HEK293 (cell line): ENCODE measurements around the gene ALOX15.

ENCODE experiments used
- KLF1 ChIP-seq: fragments of 450-650 bp; formaldehyde crosslinking; IDR thresholded peaks from 2 replicates; pipeline ENCODE4 v1.5.1; 2016; ENCODE audit warnings: missing biosample characterization, missing genetic modification characterization
- KLF16 ChIP-seq: fragments of 450-650 bp; formaldehyde crosslinking; IDR thresholded peaks from 2 replicates; pipeline ENCODE4 v1.5.1; 2017; ENCODE audit warnings: missing biosample characterization, missing genetic modification characterization
- ZFP3 ChIP-seq: fragments of 450-650 bp; formaldehyde crosslinking; IDR thresholded peaks from 2 replicates; pipeline ENCODE4 v1.5.1; 2016; ENCODE audit warnings: low read depth, missing biosample characterization, missing genetic modification characterization
- ZIC2 ChIP-seq: fragments of 450-650 bp; formaldehyde crosslinking; IDR thresholded peaks from 2 replicates; pipeline ENCODE4 v1.5.1; 2016; ENCODE audit warnings: missing biosample characterization, missing genetic modification characterization
- ZNF600 ChIP-seq: fragments of 450-650 bp; formaldehyde crosslinking; IDR thresholded peaks from 2 replicates; pipeline ENCODE4 v1.5.1; 2016; ENCODE audit warnings: missing biosample characterization, missing genetic modification characterization
- TF ChIP-seq, protein P1 (sequence below): fragments of 450-650 bp; formaldehyde crosslinking; conservative IDR thresholded peaks from 2 replicates; pipeline ENCODE4 v1.5.1; 2016; ENCODE audit warnings: low read depth, missing biosample characterization, missing genetic modification characterization
- TF ChIP-seq, protein P2 (sequence below): fragments of 450-650 bp; formaldehyde crosslinking; IDR thresholded peaks from 2 replicates; pipeline ENCODE4 v1.5.1; 2016; ENCODE audit warnings: missing biosample characterization, missing genetic modification characterization

DNA sequence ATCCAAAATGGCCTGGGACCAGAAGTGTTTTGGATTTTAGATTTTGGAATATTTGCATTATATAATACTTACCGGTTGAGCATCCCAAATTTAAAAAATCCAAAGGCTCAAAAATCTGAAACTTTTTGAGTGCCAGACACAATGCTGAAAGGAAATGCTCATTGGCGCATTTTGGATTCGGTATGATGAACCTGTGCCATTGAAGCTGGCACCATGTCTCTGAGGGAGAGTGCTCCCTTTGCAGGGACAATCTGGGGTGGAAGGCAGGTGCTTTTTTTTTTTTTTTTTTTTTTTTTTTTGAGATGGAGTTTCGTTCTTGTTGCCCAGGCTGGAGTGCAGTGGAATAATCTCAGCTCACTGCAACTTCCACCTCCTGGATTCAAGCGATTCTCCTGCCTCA is 39.4 kb downstream of the ALOX15 start:
- TF ChIP-seq ZIC2 (tag by site-specific recombination) (no peak), KLF16 (tag by site-specific recombination) (no peak), ZNF600 (tag by site-specific recombination) (no peak), KLF1 (tag by site-specific recombination) (no peak), ZFP3 (no peak)
- TF ChIP-seq, protein P1, sequence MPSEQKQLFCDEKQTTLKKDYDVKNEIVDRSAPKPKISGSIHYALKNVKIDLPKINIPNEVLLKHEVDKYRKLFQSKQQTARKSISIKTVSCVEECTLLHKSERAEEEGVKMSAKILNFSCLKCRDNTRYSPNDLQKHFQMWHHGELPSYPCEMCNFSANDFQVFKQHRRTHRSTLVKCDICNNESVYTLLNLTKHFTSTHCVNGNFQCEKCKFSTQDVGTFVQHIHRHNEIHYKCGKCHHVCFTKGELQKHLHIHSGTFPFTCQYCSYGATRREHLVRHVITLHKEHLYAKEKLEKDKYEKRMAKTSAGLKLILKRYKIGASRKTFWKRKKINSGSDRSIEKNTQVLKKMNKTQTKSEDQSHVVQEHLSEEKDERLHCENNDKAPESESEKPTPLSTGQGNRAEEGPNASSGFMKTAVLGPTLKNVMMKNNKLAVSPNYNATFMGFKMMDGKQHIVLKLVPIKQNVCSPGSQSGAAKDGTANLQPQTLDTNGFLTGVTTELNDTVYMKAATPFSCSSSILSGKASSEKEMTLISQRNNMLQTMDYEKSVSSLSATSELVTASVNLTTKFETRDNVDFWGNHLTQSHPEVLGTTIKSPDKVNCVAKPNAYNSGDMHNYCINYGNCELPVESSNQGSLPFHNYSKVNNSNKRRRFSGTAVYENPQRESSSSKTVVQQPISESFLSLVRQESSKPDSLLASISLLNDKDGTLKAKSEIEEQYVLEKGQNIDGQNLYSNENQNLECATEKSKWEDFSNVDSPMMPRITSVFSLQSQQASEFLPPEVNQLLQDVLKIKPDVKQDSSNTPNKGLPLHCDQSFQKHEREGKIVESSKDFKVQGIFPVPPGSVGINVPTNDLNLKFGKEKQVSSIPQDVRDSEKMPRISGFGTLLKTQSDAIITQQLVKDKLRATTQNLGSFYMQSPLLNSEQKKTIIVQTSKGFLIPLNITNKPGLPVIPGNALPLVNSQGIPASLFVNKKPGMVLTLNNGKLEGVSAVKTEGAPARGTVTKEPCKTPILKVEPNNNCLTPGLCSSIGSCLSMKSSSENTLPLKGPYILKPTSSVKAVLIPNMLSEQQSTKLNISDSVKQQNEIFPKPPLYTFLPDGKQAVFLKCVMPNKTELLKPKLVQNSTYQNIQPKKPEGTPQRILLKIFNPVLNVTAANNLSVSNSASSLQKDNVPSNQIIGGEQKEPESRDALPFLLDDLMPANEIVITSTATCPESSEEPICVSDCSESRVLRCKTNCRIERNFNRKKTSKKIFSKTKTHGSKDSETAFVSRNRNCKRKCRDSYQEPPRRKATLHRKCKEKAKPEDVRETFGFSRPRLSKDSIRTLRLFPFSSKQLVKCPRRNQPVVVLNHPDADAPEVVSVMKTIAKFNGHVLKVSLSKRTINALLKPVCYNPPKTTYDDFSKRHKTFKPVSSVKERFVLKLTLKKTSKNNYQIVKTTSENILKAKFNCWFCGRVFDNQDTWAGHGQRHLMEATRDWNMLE (tag by site-specific recombination): no peak
- TF ChIP-seq, protein P2, sequence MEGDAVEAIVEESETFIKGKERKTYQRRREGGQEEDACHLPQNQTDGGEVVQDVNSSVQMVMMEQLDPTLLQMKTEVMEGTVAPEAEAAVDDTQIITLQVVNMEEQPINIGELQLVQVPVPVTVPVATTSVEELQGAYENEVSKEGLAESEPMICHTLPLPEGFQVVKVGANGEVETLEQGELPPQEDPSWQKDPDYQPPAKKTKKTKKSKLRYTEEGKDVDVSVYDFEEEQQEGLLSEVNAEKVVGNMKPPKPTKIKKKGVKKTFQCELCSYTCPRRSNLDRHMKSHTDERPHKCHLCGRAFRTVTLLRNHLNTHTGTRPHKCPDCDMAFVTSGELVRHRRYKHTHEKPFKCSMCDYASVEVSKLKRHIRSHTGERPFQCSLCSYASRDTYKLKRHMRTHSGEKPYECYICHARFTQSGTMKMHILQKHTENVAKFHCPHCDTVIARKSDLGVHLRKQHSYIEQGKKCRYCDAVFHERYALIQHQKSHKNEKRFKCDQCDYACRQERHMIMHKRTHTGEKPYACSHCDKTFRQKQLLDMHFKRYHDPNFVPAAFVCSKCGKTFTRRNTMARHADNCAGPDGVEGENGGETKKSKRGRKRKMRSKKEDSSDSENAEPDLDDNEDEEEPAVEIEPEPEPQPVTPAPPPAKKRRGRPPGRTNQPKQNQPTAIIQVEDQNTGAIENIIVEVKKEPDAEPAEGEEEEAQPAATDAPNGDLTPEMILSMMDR (tag by site-specific recombination): no peak
